ENCODE measurements around the gene WSCD1. TPM values are rescaled to one million over a fixed set of nuclear protein-coding genes. Genes with fewer than 3 reads are reported as not detected.

WSCD1 gene
- total RNA-seq, 6 experiments from 2014 or later, result 1.3 to 4.6 (median 1.6) TPM

DNA sequence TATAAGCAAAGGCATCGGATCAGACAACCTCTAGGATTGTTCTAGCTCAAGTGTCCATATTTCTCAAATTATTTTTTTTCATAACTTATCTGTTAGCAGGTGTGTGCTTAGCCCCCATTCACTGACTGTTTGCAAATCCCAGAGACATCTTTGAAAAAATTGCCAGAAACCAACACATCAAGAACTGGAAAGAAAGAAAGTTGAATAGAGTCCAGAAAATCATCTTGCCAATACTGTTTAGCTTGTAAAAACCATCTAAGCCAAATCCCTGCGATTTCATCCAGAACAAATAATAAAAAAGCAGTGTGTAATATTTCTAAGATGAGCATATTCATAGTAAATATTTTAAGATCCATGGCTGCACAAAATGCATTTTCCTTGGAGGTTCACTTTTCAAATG lies 64.5 kb downstream of the WSCD1 start:
- intact Hi-C loops (cut with DNase I), result no loop called here
- DNase-seq (no peak), ATAC-seq (no peak)
- TF ChIP-seq, protein P1, sequence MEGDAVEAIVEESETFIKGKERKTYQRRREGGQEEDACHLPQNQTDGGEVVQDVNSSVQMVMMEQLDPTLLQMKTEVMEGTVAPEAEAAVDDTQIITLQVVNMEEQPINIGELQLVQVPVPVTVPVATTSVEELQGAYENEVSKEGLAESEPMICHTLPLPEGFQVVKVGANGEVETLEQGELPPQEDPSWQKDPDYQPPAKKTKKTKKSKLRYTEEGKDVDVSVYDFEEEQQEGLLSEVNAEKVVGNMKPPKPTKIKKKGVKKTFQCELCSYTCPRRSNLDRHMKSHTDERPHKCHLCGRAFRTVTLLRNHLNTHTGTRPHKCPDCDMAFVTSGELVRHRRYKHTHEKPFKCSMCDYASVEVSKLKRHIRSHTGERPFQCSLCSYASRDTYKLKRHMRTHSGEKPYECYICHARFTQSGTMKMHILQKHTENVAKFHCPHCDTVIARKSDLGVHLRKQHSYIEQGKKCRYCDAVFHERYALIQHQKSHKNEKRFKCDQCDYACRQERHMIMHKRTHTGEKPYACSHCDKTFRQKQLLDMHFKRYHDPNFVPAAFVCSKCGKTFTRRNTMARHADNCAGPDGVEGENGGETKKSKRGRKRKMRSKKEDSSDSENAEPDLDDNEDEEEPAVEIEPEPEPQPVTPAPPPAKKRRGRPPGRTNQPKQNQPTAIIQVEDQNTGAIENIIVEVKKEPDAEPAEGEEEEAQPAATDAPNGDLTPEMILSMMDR (IDR thresholded peaks at IDR 0.05), result no peak
- TF ChIP-seq POLR2A (IDR thresholded peaks at IDR 0.05), result no peak
- Histone ChIP-seq H3K4me3 (no peak overlapping the region), H3K27me3 (no peaks in the 10 kb centered on the region), H3K4me1 (no peaks in the 10 kb centered on the region), H3K9me3 (no peaks in the 10 kb centered on the region), H3K36me3 (no peaks in the 10 kb centered on the region), H3K27ac (no peak overlapping the region)
- WGBS (ENCODE audit: insufficient coverage, low coverage, low lambda C conversion rate, missing lambda C conversion rate), result 71% methylated on average over 2 of the region's 2 CpGs

GRCh38 chr17:6135236-6135635 lies 65.1 kb downstream of the WSCD1 start:
- H3K4me3 ChIP-seq, result no peak overlapping the region
- TF ChIP-seq, protein P1 (IDR thresholded peaks at IDR 0.05), result no peak
- TF ChIP-seq POLR2A (IDR thresholded peaks at IDR 0.05), result no peak
- H3K27me3 ChIP-seq, result no peaks in the 10 kb centered on the region
- no peak overlapping the region for H3K27ac ChIP-seq
- 35% methylated on average over 5 of the region's 5 CpGs for WGBS (ENCODE audit: insufficient coverage, low coverage, low lambda C conversion rate, missing lambda C conversion rate)
- no peak for ATAC-seq
- no peaks in the 10 kb centered on the region for H3K36me3 ChIP-seq
- no peaks in the 10 kb centered on the region for H3K4me1 ChIP-seq
- intact Hi-C loops (cut with DNase I), result no loop called here
- no peaks in the 10 kb centered on the region for H3K9me3 ChIP-seq
- DNase-seq, result no peak

DNA sequence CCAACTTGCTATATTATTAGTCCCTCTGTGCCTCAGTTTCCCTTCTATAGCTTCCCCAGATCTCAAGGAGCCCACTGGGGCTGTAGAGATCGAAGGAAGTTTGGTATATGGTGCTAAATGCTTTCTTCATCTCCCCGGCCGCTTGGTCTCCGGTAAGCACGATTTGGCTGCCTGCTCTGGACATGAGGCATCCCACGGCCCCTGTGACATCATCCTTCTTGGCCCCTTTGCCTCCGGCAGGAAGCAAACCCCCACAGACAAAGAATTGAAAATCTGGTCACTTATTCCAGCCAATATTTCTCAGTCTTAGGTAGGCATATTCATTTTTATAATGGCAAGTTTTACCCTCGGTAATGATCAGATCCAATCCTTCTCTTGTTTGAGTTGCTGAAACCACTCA lies 65.8 kb downstream of the WSCD1 start:
- no peak overlapping the region for H3K27ac ChIP-seq
- 83% methylated on average over 8 of the region's 8 CpGs for WGBS (ENCODE audit: insufficient coverage, low coverage, low lambda C conversion rate, missing lambda C conversion rate)
- DNase-seq (no peak), ATAC-seq (no peak)
- intact Hi-C loops (cut with DNase I), result no loop called here
- no peak for TF ChIP-seq POLR2A (IDR thresholded peaks at IDR 0.05)
- TF ChIP-seq, protein P1 (IDR thresholded peaks at IDR 0.05), result no peak
- no peaks in the 10 kb centered on the region for H3K9me3 ChIP-seq
- peaks cover 0 to 4% of the 10 kb centered on the region in 2 donors for H3K27me3 ChIP-seq
- H3K4me1 ChIP-seq, result no peaks in the 10 kb centered on the region
- H3K36me3 ChIP-seq, result no peaks in the 10 kb centered on the region
- no peak overlapping the region for H3K4me3 ChIP-seq

GRCh38 chr17:6137716-6138502 lies 67.7 kb downstream of the WSCD1 start:
- Histone ChIP-seq H3K36me3 (no peaks in the 10 kb centered on the region), H3K27ac (no peak overlapping the region), H3K4me1 (no peaks in the 10 kb centered on the region), H3K27me3 (peaks cover 0 to 5% of the 10 kb centered on the region in 2 donors), H3K9me3 (no peaks in the 10 kb centered on the region), H3K4me3 (no peak overlapping the region)
- TF ChIP-seq, protein P1 (IDR thresholded peaks at IDR 0.05), result no peak
- TF ChIP-seq POLR2A (IDR thresholded peaks at IDR 0.05), result no peak
- DNase-seq (no peak), ATAC-seq (no peak)
- intact Hi-C loops (cut with DNase I), result no loop called here
- 66% methylated on average over 8 of the region's 11 CpGs for WGBS (ENCODE audit: insufficient coverage, low coverage, low lambda C conversion rate, missing lambda C conversion rate)
